ENCODE results near the gene TRAF6. TPM values are rescaled to one million over a fixed set of nuclear protein-coding genes. Genes with fewer than 3 reads are reported as not detected.

The TRAF6 gene
- total RNA-seq, 1 experiment from 2014 or later, result 6.9 TPM

GRCh38 chr11:36458129-36458915, 51.8 kb downstream of the TRAF6 start:
- DNase-seq (ENCODE audit: low spot score), result no peak

- DNase-seq (ENCODE audit: low spot score), result no peak
Measured at GRCh38 chr11:36456156-36456555, 53.9 kb downstream of the TRAF6 start.

GRCh38 chr11:36455658-36456111, 54.4 kb downstream of the TRAF6 start:
- DNase-seq (ENCODE audit: low spot score), result peak; percentile 98

- DNase-seq (ENCODE audit: low spot score), result no peak
Measured at GRCh38 chr11:36454941-36455631, 55.0 kb downstream of the TRAF6 start.

GRCh38 chr11:36454551-36454940, 55.5 kb downstream of the TRAF6 start:
- DNase-seq (ENCODE audit: low spot score), result no peak

GRCh38 chr11:36453678-36454077, 56.4 kb downstream of the TRAF6 start:
- DNase-seq (ENCODE audit: low spot score), result peak; percentile 41

GRCh38 chr11:36452961-36453360, 57.1 kb downstream of the TRAF6 start:
- peak; percentile 59 for DNase-seq (ENCODE audit: low spot score)

GRCh38 chr11:36452236-36452940, 57.7 kb downstream of the TRAF6 start:
- peak; percentile 58 for DNase-seq (ENCODE audit: low spot score)

- DNase-seq (ENCODE audit: low spot score), result no peak
Measured at GRCh38 chr11:36451681-36452080, 58.4 kb downstream of the TRAF6 start.

- no peak for DNase-seq (ENCODE audit: low spot score)
Measured at GRCh38 chr11:36451045-36451444, 59.0 kb downstream of the TRAF6 start.

- DNase-seq (ENCODE audit: low spot score), result no peak
Measured at GRCh38 chr11:36450110-36450572, 59.9 kb downstream of the TRAF6 start.

GRCh38 chr11:36449561-36450096, 60.4 kb downstream of the TRAF6 start:
- DNase-seq (ENCODE audit: low spot score), result no peak

- no peak for DNase-seq (ENCODE audit: low spot score)
Measured at GRCh38 chr11:36447947-36448346, 62.1 kb downstream of the TRAF6 start.

- DNase-seq (ENCODE audit: low spot score), result no peak
Measured at GRCh38 chr11:36447514-36447913, 62.6 kb downstream of the TRAF6 start.

- no peak for DNase-seq (ENCODE audit: low spot score)
Measured at GRCh38 chr11:36446135-36446534, 63.9 kb downstream of the TRAF6 start.

GRCh38 chr11:36443661-36444060, 66.4 kb downstream of the TRAF6 start:
- no peak for DNase-seq (ENCODE audit: low spot score)

- DNase-seq (ENCODE audit: low spot score), result no peak
Measured at GRCh38 chr11:36441610-36442208, 68.4 kb downstream of the TRAF6 start.

GRCh38 chr11:36438126-36438525, 71.9 kb downstream of the TRAF6 start:
- no peak for DNase-seq (ENCODE audit: low spot score)

GRCh38 chr11:36437413-36437812, 72.7 kb downstream of the TRAF6 start:
- no peak for DNase-seq (ENCODE audit: low spot score)
